K562 (cell line): ENCODE data around the gene ZNF521. TPM values are rescaled to one million over a fixed set of nuclear protein-coding genes. Genes with fewer than 3 reads are reported as not detected.

Experiments
- BRF2 ChIP-seq: IDR thresholded peaks from 3 replicates; pipeline ENCODE4 v1.6.1; 2011; ENCODE audit warnings: borderline replicate concordance, mild to moderate bottlenecking; ENCODE audit not compliant: insufficient read length, insufficient read depth
- CHD7 ChIP-seq: fragments of 200-600 bp; sonication (generic); IDR thresholded peaks from one replicate; pipeline ENCODE4 v1.6.1; 2012; ENCODE audit warnings: mild to moderate bottlenecking, low read depth, low read length, inconsistent platforms
- GTF2B ChIP-seq: IDR thresholded peaks from 2 replicates; pipeline ENCODE4 v1.6.1; 2011; ENCODE audit not compliant: insufficient read length; ENCODE audit errors: extremely low read depth
- POLR2B ChIP-seq: fragments of 450-650 bp; IDR thresholded peaks from 2 replicates; pipeline ENCODE4 v1.6.1; 2018; ENCODE audit warnings: low read depth; ENCODE audit not compliant: partially characterized antibody
- WHSC1 ChIP-seq: IDR thresholded peaks from one replicate; pipeline ENCODE4 v1.6.1; 2012; ENCODE audit warnings: low read length, control low read depth, inconsistent platforms
- ZNF586 ChIP-seq: fragments of 450-650 bp; formaldehyde crosslinking; conservative IDR thresholded peaks from 2 replicates; pipeline ENCODE4 v1.4.0; 2020; ENCODE audit warnings: mild to moderate bottlenecking, moderate library complexity
- polyA plus RNA-seq, 8 experiments: library from polyadenylated mRNA; depleted of rRNA in 4 of 8; stranded (reverse) in 5 of 8; unstranded in 3 of 8; fragments of >200 nt; fragmentation: Nextera tagmentation in 2 of 8; fragmentation: Illumina TruSeq in 1 of 8; extraction: Ambion mirVana in 2 of 8; extraction: Trizol in 1 of 8; gene quantifications; 2 replicates each; pipeline versions ENCODE4 v1.2.1 to v1.2.3, GENCODE V29; 2011 to 2014; ENCODE audit warnings: inconsistent platforms in 1 of 8, missing spikeins in 1 of 8
- total RNA-seq, 7 experiments: library from RNA; depleted of rRNA in 6 of 7; stranded (reverse); fragments of >200 nt in 6 of 7; fragmentation: Illumina TruSeq in 2 of 7; extraction: Trizol in 2 of 7; gene quantifications; 2 replicates each; pipeline versions ENCODE4 v1.2.1 to v1.2.3, GENCODE V29; 2011 to 2021; ENCODE audit warnings: low replicate concordance in 1 of 7
- TF ChIP-seq, protein P1 (sequence below): fragments of 450-650 bp; formaldehyde crosslinking; IDR thresholded peaks from 2 replicates; pipeline ENCODE4 v1.4.0; 2020; ENCODE audit warnings: mild to moderate bottlenecking, moderate library complexity
- TF ChIP-seq, protein P2 (sequence below): fragments of 250-450 bp; sonication (Bioruptor Pico); IDR thresholded peaks from 2 replicates; pipeline ENCODE4 v1.8.0; 2022; ENCODE audit warnings: inconsistent platforms, mild to moderate bottlenecking, moderate library complexity, borderline replicate concordance

Gene ZNF521
- total and polyA plus RNA-seq, 9 of the 15 experiments (the other 6 are each of a cell fraction or from before 2014, with no cell fraction given) = 1.2 to 5.8 (median 1.6) TPM

DNA sequence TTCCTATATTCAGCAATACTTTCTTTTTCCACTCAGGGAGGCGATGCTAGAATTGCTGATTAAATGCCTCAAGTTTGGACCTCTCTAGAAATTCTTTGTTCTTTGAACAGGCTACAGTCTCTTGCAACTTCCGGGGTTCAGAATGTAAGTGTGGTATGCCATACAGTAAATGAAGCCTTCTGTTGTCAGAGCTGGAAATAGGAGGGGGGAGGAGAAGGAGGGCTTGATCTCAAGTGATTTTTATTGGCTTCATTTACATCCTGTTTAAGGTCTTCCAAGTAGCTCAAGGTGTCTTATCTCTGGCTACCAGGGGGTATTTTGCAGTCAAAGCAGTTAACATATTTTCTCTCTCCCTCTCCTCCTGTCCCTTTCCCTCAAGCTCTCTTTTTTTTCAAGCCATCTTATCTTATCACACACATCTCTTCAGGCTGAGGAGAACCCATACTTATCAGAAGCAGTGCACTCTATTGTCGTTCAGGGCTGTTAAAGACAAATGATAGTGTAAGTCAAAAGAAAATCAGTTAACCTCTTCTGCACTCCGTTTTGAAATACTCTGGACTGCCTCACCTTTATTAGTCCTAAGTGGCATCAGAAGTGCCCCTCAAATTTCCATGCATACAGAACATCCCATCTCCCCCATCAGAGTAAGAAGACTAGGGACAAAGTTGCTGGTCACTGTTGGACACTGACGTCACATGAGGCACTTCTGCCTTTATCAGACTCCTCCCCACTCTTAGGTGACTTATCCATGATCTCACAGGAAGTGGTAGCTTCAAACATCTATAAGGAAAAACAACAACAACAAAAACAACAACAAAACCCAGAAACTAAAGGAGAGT is 112.2 kb downstream of the ZNF521 start (continued):
- TF ChIP-seq CHD7 = no peak
- TF ChIP-seq GTF2B = no peak
- no peak for TF ChIP-seq WHSC1
- TF ChIP-seq BRF2 = no peak
- no peak for TF ChIP-seq POLR2B
- no peak for TF ChIP-seq ZNF586 (CRISPR knock-in tag)
- TF ChIP-seq, protein P1, sequence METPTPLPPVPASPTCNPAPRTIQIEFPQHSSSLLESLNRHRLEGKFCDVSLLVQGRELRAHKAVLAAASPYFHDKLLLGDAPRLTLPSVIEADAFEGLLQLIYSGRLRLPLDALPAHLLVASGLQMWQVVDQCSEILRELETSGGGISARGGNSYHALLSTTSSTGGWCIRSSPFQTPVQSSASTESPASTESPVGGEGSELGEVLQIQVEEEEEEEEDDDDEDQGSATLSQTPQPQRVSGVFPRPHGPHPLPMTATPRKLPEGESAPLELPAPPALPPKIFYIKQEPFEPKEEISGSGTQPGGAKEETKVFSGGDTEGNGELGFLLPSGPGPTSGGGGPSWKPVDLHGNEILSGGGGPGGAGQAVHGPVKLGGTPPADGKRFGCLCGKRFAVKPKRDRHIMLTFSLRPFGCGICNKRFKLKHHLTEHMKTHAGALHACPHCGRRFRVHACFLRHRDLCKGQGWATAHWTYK (CRISPR knock-in tag) = no peak
- TF ChIP-seq, protein P2, sequence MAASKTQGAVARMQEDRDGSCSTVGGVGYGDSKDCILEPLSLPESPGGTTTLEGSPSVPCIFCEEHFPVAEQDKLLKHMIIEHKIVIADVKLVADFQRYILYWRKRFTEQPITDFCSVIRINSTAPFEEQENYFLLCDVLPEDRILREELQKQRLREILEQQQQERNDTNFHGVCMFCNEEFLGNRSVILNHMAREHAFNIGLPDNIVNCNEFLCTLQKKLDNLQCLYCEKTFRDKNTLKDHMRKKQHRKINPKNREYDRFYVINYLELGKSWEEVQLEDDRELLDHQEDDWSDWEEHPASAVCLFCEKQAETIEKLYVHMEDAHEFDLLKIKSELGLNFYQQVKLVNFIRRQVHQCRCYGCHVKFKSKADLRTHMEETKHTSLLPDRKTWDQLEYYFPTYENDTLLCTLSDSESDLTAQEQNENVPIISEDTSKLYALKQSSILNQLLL (CRISPR knock-in tag) = no peak
